Spleen (tissue), 11 donors: ENCODE measurements around the gene DUSP6. TPM values are rescaled to one million over a fixed set of nuclear protein-coding genes. Genes with fewer than 3 reads are reported as not detected.

Experiments
- DNase-seq: peaks from one replicate; pipeline ENCODE4 v3.0.0-alpha.2; 2020
- H3K27ac ChIP-seq, 8 donors: fragments of 200-600 bp; sonication (generic) in 7 of 8; 1 replicate in 4 of 8; 2 replicates in 4 of 8; pipeline versions ENCODE4 v1.5.0 to v1.8.0; 2016 to 2021; ENCODE audit warnings: inconsistent platforms in 4 of 8, mild to moderate bottlenecking in 4 of 8, moderate library complexity in 1 of 8
- H3K27me3 ChIP-seq, 7 donors: fragments of 200-600 bp; sonication (generic) in 6 of 7; replicated peaks in 1 of 7; 1 replicate in 4 of 7; 2 replicates in 3 of 7; pipeline versions ENCODE4 v1.5.0 to v1.8.0; 2016 to 2021; ENCODE audit warnings: inconsistent platforms in 3 of 7, mild to moderate bottlenecking in 1 of 7
- H3K36me3 ChIP-seq, 6 donors: fragments of 200-600 bp; sonication (generic) in 5 of 6; 1 replicate in 4 of 6; 2 replicates in 2 of 6; pipeline versions ENCODE4 v1.5.0 to v1.8.0; 2016 to 2021; ENCODE audit warnings: inconsistent platforms in 2 of 6
- H3K4me1 ChIP-seq, 6 donors: fragments of 200-600 bp; sonication (generic) in 5 of 6; 1 replicate in 3 of 6; 2 replicates in 3 of 6; pipeline versions ENCODE4 v1.5.0 to v1.8.0; 2016 to 2021; ENCODE audit warnings: inconsistent platforms in 3 of 6
- H3K4me3 ChIP-seq, 8 donors: fragments of 200-600 bp; sonication (generic) in 7 of 8; 1 replicate in 4 of 8; 2 replicates in 4 of 8; pipeline versions ENCODE4 v1.5.0 to v1.8.0; 2016 to 2021; ENCODE audit warnings: inconsistent platforms in 4 of 8, mild to moderate bottlenecking in 4 of 8, moderate library complexity in 2 of 8
- H3K9me3 ChIP-seq, 8 donors: fragments of 200-600 bp; sonication (generic) in 7 of 8; 1 replicate in 4 of 8; 2 replicates in 4 of 8; pipeline versions ENCODE4 v1.5.0 to v1.8.0; 2016 to 2021; ENCODE audit warnings: inconsistent platforms in 4 of 8
- POLR2A ChIP-seq, 3 donors: fragments of 450-650 bp; IDR thresholded peaks; one replicate each; pipeline ENCODE4 v1.5.1; 2017; ENCODE audit warnings: antibody characterized with exemption in 3 of 3, mild to moderate bottlenecking in 1 of 3
- POLR2AphosphoS5 ChIP-seq, 3 donors: sonication (generic); formaldehyde crosslinking; IDR thresholded peaks; one replicate each; pipeline ENCODE4 v1.5.1; 2017; ENCODE audit warnings: antibody characterized with exemption in 3 of 3
- WGBS, 5 donors: extraction: QIAGEN DNeasy Blood & Tissue Kit in 3 of 5; methylation state at CpG; one replicate each; pipeline versions ENCODE4 v1.1.5 to v1.1.7; 2013 to 2018; 5-methylcytosine and 5-hydroxymethylcytosine counted together
- intact Hi-C: fragments of 100-400 bp; cut with DNase I; formaldehyde crosslinking; loops from one replicate; pipeline ENCODE4 v1.15.0; 2023; ENCODE audit warnings: low total_unique reads
- polyA plus RNA-seq, 3 donors: library from polyadenylated mRNA; stranded (reverse); fragments of 200-250 nt; gene quantifications; one replicate each; pipeline ENCODE4 v1.2.1, GENCODE V29; 2013
- total RNA-seq, 7 donors: library from RNA; depleted of rRNA in 3 of 7; stranded (reverse); fragments of >200 nt in 3 of 7; fragmentation: NEBNext Ultra II Directional in 4 of 7; extraction: Animal tissue kit (Norgen Biotek cat#: 25700) in 4 of 7; gene quantifications; one replicate each; pipeline versions ENCODE4 v1.1.0 to v1.2.1, GENCODE V29; 2016 to 2021
- TF ChIP-seq, protein P1 (sequence below), 11 experiments: fragments of 200-600 bp in 7 of 11; fragments of 450-650 bp in 4 of 11; sonication (generic) in 4 of 11; IDR thresholded peaks in 8 of 11; conservative IDR thresholded peaks in 3 of 11; 1 replicate in 7 of 11; 2 replicates in 4 of 11; pipeline versions ENCODE4 v1.4.0 to v1.8.0; 2016 to 2021; ENCODE audit warnings: antibody characterized with exemption in 11 of 11, inconsistent platforms in 4 of 11, mild to moderate bottlenecking in 1 of 11
- donor health status: healthy with polysubstance abuse.
- donor health status: DM: no; HTN: no; CAD: no; lungs with moderate emphysema.
- donor health status: DM: no; HTN: no; CAD: no.
- donor health status: Bipolar disorder and iron deficiency.
- donor health status: healthy.
- donor health status: DM: no; HTN: no; CAD: no.
- donor health status: DM: yes; HTN: yes; CAD: no.

DUSP6 gene
- total and polyA plus RNA-seq, 10 donors, result 34.7 to 193 (median 133) TPM

DNA sequence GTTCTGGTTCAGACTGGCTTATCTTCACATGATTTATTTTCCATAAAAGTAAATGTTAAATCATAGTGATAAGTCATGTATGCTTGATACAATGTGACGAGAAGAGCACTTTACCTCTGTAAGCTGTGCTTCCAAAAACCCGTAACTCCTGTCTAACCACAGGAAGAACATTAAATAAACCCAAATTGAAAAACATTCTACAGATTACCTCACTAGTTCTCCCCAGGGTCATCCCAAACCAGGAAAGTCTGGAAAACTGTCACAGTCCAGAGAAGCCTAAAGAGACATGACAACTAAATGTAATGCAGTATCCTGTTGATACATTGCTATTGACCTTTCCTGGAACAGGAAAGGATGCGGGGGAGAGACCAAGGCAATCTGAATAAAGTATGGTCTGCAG is 32.5 kb upstream of the DUSP6 start:
- intact Hi-C loops, result no loop called here
- Histone ChIP-seq H3K36me3 (no peaks in the 10 kb centered on the region), H3K4me1 (peaks cover 4 to 76% (median 34%) of the 10 kb centered on the region in 6 donors), H3K4me3 (no peak overlapping the region), H3K27ac (peak overlapping the region in 5 of 8 donors; percentile 34 to 72 (median 58)), H3K27me3 (no peaks in the 10 kb centered on the region), H3K9me3 (no peaks in the 10 kb centered on the region)
- no peak for DNase-seq
- WGBS, 5 donors, result 56 to 66% (median 62%) methylated on average over 3 of the region's 3 CpGs
- TF ChIP-seq, protein P1, sequence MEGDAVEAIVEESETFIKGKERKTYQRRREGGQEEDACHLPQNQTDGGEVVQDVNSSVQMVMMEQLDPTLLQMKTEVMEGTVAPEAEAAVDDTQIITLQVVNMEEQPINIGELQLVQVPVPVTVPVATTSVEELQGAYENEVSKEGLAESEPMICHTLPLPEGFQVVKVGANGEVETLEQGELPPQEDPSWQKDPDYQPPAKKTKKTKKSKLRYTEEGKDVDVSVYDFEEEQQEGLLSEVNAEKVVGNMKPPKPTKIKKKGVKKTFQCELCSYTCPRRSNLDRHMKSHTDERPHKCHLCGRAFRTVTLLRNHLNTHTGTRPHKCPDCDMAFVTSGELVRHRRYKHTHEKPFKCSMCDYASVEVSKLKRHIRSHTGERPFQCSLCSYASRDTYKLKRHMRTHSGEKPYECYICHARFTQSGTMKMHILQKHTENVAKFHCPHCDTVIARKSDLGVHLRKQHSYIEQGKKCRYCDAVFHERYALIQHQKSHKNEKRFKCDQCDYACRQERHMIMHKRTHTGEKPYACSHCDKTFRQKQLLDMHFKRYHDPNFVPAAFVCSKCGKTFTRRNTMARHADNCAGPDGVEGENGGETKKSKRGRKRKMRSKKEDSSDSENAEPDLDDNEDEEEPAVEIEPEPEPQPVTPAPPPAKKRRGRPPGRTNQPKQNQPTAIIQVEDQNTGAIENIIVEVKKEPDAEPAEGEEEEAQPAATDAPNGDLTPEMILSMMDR (IDR thresholded peaks at IDR 0.05 in 8 of 11, conservative IDR thresholded peaks at IDR 0.05 in 3 of 11), result no peak
- TF ChIP-seq POLR2AphosphoS5 (IDR thresholded peaks at IDR 0.05), result no peak
- TF ChIP-seq POLR2A (IDR thresholded peaks at IDR 0.05), result no peak

DNA sequence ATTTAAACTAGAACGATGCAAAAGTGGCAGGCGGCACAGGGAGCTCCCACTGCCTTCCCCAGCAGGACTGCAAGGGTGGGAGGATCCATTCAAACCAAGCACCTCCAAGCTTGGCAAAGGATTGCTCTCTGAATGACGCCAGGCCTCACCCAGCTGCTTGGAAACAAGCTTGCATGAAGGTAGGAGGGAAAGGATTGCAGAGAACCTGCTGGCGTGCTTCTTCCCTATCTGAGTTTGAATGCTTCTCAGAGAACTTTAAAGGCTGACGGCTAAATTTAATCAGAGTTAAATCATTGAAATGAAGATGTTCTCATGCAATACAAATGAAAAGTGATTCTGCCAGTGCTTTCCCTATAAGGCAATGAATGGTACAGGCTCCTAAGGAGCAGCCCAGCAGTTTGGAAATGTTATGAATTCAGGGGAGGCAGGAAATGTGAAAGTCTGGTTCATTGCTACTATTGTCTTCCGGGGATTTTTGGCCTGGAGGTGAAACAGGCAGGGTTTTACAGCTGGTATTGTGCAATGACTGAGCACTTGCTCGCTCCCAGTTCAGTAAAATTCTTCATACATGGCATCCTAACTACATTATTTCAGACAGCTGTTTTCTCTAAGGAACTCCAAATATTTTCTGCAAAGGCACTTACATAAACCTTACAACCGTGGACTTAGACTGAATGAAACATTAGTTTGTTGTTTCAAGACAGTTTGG is 31.9 kb upstream of the DUSP6 start:
- intact Hi-C loops, result no loop called here
- Histone ChIP-seq H3K9me3 (no peaks in the 10 kb centered on the region), H3K4me1 (peaks cover 0 to 70% (median 28%) of the 10 kb centered on the region in 6 donors), H3K4me3 (no peak overlapping the region), H3K27ac (peak overlapping the region in 6 of 8 donors; percentile 30 to 72 (median 49)), H3K27me3 (no peaks in the 10 kb centered on the region), H3K36me3 (no peaks in the 10 kb centered on the region)
- no peak for DNase-seq
- 34 to 50% (median 43%) methylated on average over 8 of the region's 8 CpGs for WGBS, 5 donors
- TF ChIP-seq POLR2AphosphoS5 (IDR thresholded peaks at IDR 0.05) (no peak), POLR2A (IDR thresholded peaks at IDR 0.05) (no peak)
- TF ChIP-seq, protein P1 (IDR thresholded peaks at IDR 0.05 in 8 of 11, conservative IDR thresholded peaks at IDR 0.05 in 3 of 11), result no peak

DNA sequence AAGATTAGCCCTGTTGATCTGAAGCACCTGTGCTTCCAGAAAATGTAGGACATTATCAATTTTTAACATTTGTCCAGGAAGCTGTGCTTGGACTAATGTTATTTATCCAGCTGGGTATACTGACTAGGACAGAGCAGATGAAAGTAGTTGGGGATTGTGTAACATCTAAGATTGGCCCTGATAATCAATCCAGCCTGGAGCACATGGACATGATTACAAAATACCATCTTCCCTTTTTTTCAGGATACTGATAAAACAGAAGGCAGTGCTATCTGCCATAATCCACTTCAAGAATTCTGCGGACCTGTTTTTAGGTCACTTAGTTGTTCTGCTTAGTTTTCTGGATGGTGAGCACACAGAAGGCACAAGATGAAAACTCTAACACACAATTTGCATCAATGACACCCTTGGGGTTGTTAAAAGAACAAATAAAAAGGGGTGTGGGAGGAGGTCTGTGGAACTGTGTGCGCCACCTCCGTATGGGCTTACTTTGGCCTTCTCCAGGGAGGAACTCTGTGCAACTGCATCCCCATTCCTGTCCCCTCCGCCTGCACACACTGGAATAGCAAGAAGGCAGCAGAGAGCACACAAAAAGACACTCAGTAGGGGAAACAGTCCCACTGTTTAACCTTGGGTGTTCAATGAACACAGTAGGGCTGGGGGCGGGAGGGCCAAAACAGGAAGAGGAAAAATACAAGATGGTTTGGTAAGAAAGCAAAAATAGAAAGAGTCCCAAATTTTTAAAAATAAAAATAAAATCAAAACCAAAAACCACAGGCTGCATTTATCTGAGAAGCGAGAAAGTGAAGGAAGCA is 31.1 kb upstream of the DUSP6 start:
- Histone ChIP-seq H3K36me3 (no peaks in the 10 kb centered on the region), H3K27me3 (no peaks in the 10 kb centered on the region), H3K4me1 (peaks cover 0 to 62% (median 26%) of the 10 kb centered on the region in 6 donors), H3K4me3 (no peak overlapping the region), H3K9me3 (no peaks in the 10 kb centered on the region), H3K27ac (peak overlapping the region in 5 of 8 donors; percentile 34 to 72 (median 58))
- TF ChIP-seq, protein P1 (IDR thresholded peaks at IDR 0.05 in 8 of 11, conservative IDR thresholded peaks at IDR 0.05 in 3 of 11), result no peak
- TF ChIP-seq POLR2A (IDR thresholded peaks at IDR 0.05) (no peak), POLR2AphosphoS5 (IDR thresholded peaks at IDR 0.05) (no peak)
- intact Hi-C loops, result no loop called here
- WGBS, 5 donors, result 52 to 72% (median 60%) methylated on average over 6 of the region's 6 CpGs
- no peak for DNase-seq

DNA sequence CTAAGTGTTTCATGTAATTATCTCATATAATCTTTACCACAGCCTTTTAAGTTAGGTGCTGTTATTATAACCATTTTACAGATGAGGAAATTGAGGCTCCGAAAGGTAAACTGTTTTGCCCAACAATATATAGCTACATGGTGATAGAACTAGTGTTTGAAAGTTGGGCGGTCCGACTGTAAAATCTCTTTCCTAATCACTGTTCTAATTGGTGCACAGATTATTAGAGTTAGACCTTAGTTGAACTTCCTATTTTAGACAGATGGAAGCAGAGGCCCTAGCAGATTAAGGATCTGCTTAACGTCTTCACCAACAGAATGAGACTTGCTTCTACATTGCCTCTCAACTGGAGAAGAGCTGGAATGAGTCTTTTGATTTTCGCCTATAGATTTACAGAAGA is 30.0 kb upstream of the DUSP6 start:
- intact Hi-C loops, result no loop called here
- TF ChIP-seq POLR2AphosphoS5 (IDR thresholded peaks at IDR 0.05) (no peak), POLR2A (IDR thresholded peaks at IDR 0.05) (no peak)
- TF ChIP-seq, protein P1 (IDR thresholded peaks at IDR 0.05 in 8 of 11, conservative IDR thresholded peaks at IDR 0.05 in 3 of 11), result no peak
- H3K36me3 ChIP-seq, result no peaks in the 10 kb centered on the region
- H3K4me3 ChIP-seq, result no peak overlapping the region
- H3K4me1 ChIP-seq, result peaks cover 0 to 54% (median 26%) of the 10 kb centered on the region in 6 donors
- H3K27me3 ChIP-seq, result no peaks in the 10 kb centered on the region
- no peaks in the 10 kb centered on the region for H3K9me3 ChIP-seq
- DNase-seq, result no peak
- WGBS, 5 donors, result 58 to 83% (median 61%) methylated on average over 5 of the region's 5 CpGs
- H3K27ac ChIP-seq, result peak overlapping the region in 1 of 8 donors; percentile 58
